Upper lobe of right lung (tissue), 1 donor: ENCODE results near the gene PAOX. TPM values are rescaled to one million over a fixed set of nuclear protein-coding genes. Genes with fewer than 3 reads are reported as not detected.

Experiments used
- ATAC-seq: fragments of 200-7000 bp; cut with Tn5 transposase; one replicate; pipeline ENCODE4 v1.9.1; 2020; ENCODE audit warnings: mild to moderate bottlenecking, moderate library complexity
- DNase-seq: peaks from one replicate; pipeline ENCODE4 v3.0.0-alpha.2; 2020
- H3K27ac ChIP-seq: fragments of 200-600 bp; one replicate; pipeline ENCODE4 v1.8.0; 2022
- H3K27me3 ChIP-seq: fragments of 200-600 bp; one replicate; pipeline ENCODE4 v1.8.0; 2022; ENCODE audit warnings: mild to moderate bottlenecking
- H3K36me3 ChIP-seq: fragments of 200-600 bp; one replicate; pipeline ENCODE4 v1.8.0; 2022
- H3K4me1 ChIP-seq: fragments of 200-600 bp; one replicate; pipeline ENCODE4 v1.8.0; 2022
- H3K4me3 ChIP-seq: fragments of 200-600 bp; one replicate; pipeline ENCODE4 v1.8.0; 2022; ENCODE audit warnings: mild to moderate bottlenecking
- H3K9me3 ChIP-seq: fragments of 200-600 bp; one replicate; pipeline ENCODE4 v1.8.0; 2022
- CTCF ChIP-seq: fragments of 200-600 bp; IDR thresholded peaks from one replicate; pipeline ENCODE4 v1.8.0; 2022; ENCODE audit warnings: antibody characterized with exemption
- intact Hi-C: fragments of 100-400 bp; cut with DNase I; formaldehyde crosslinking; loops from one replicate; pipeline ENCODE4 v1.11.0; 2022
- total RNA-seq: library from RNA; stranded (reverse); fragmentation: NEBNext Ultra II Directional; extraction: Animal tissue kit (Norgen Biotek cat#: 25700); gene quantifications from one replicate; pipeline ENCODE4 v1.2.1, GENCODE V29; 2021
- donor health status: DM: no; HTN: yes; CAD: no; lungs with severe emphysema.

Gene PAOX
- total RNA-seq, 1 donor from 2014 or later: 6.0 TPM

- no peak for TF ChIP-seq CTCF
- ATAC-seq (no peak), DNase-seq (no peak)
- Histone ChIP-seq H3K27ac (no peak overlapping the region), H3K36me3 (no peaks in the 10 kb centered on the region), H3K9me3 (no peaks in the 10 kb centered on the region), H3K4me1 (no peaks in the 10 kb centered on the region), H3K4me3 (no peak overlapping the region), H3K27me3 (peaks cover 45% of the 10 kb centered on the region)
- intact Hi-C loops: no loop called here
These were observed 31.1 kb upstream of the PAOX start for GRCh38 chr10:133347710-133348517.

GRCh38 chr10:133349160-133349568 lies 29.9 kb upstream of the PAOX start:
- Histone ChIP-seq H3K9me3 (no peaks in the 10 kb centered on the region), H3K4me1 (no peaks in the 10 kb centered on the region), H3K27ac (no peak overlapping the region), H3K27me3 (peaks cover 39% of the 10 kb centered on the region), H3K36me3 (no peaks in the 10 kb centered on the region), H3K4me3 (no peak overlapping the region)
- intact Hi-C loops: no loop called here
- TF ChIP-seq CTCF: no peak
- no peak for DNase-seq
- no peak for ATAC-seq

GRCh38 chr10:133349577-133350011 lies 29.5 kb upstream of the PAOX start:
- Histone ChIP-seq H3K4me1 (no peaks in the 10 kb centered on the region), H3K27ac (no peak overlapping the region), H3K4me3 (no peak overlapping the region), H3K9me3 (no peaks in the 10 kb centered on the region), H3K36me3 (no peaks in the 10 kb centered on the region), H3K27me3 (peaks cover 35% of the 10 kb centered on the region)
- no peak for ATAC-seq
- TF ChIP-seq CTCF: no peak
- intact Hi-C loops: no loop called here
- no peak for DNase-seq

- no peaks in the 10 kb centered on the region for H3K4me1 ChIP-seq
- DNase-seq (no peak), ATAC-seq (no peak)
- no peak for TF ChIP-seq CTCF
- no peak overlapping the region for H3K27ac ChIP-seq
- no peaks in the 10 kb centered on the region for H3K9me3 ChIP-seq
- no peak overlapping the region for H3K4me3 ChIP-seq
- intact Hi-C loops: no loop called here
- peaks cover 26% of the 10 kb centered on the region for H3K27me3 ChIP-seq
- H3K36me3 ChIP-seq: no peaks in the 10 kb centered on the region
These were observed 28.6 kb upstream of the PAOX start for GRCh38 chr10:133350283-133350949.

- H3K27ac ChIP-seq: no peak overlapping the region
- peaks cover 21% of the 10 kb centered on the region for H3K27me3 ChIP-seq
- no peaks in the 10 kb centered on the region for H3K9me3 ChIP-seq
- no peaks in the 10 kb centered on the region for H3K36me3 ChIP-seq
- no peak for TF ChIP-seq CTCF
- no peaks in the 10 kb centered on the region for H3K4me1 ChIP-seq
- no peak overlapping the region for H3K4me3 ChIP-seq
- intact Hi-C loops: no loop called here
- DNase-seq (no peak), ATAC-seq (no peak)
These were observed 28.1 kb upstream of the PAOX start for GRCh38 chr10:133350950-133351329.
